Right cardiac atrium (tissue), 5 donors: ENCODE results near the gene SPEF2. TPM values are rescaled to one million over a fixed set of nuclear protein-coding genes. Genes with fewer than 3 reads are reported as not detected.

Experiments used
- ATAC-seq, 2 donors: fragments of 200-7000 bp; cut with Tn5 transposase; one replicate each; pipeline versions ENCODE4 v1.8.0 to v1.9.1; 2020; ENCODE audit warnings: moderate library complexity in 2 of 2, mild to moderate bottlenecking in 1 of 2
- DNase-seq, 3 donors: peaks; one replicate each; pipeline ENCODE4 v3.0.0-alpha.2; 2020
- H3K27ac ChIP-seq: one replicate; pipeline ENCODE4 v1.5.1; 2013; ENCODE audit warnings: mild to moderate bottlenecking, low read length, control low read depth, moderate library complexity
- H3K27me3 ChIP-seq: one replicate; pipeline ENCODE4 v1.6.1; 2013; ENCODE audit not compliant: control insufficient read depth, insufficient read depth
- H3K4me1 ChIP-seq: one replicate; pipeline ENCODE4 v1.6.1; 2013; ENCODE audit warnings: low read length; ENCODE audit not compliant: control insufficient read depth, insufficient read depth
- H3K4me3 ChIP-seq: one replicate; pipeline ENCODE4 v1.5.1; 2013; ENCODE audit warnings: low read length, control low read depth
- H3K9me3 ChIP-seq: one replicate; pipeline ENCODE4 v1.6.1; 2013; ENCODE audit warnings: low read length; ENCODE audit not compliant: control insufficient read depth
- WGBS: extraction: QIAGEN DNeasy Blood & Tissue Kit; methylation state at CpG from one replicate; pipeline ENCODE4 v1.1.7; 2013; 5-methylcytosine and 5-hydroxymethylcytosine counted together
- intact Hi-C, 4 donors: fragments of 100-400 bp; cut with DNase I; formaldehyde crosslinking; loops; one replicate each; pipeline versions ENCODE4 v1.11.0 to v1.14.0; 2022 to 2023
- polyA plus RNA-seq: library from polyadenylated mRNA; stranded (reverse); fragments of 200-250 nt; gene quantifications from one replicate; pipeline ENCODE4 v1.2.3, GENCODE V29; 2013
- total RNA-seq, 4 donors: library from RNA; stranded (reverse); fragmentation: NEBNext Ultra II Directional; extraction: Animal tissue kit (Norgen Biotek cat#: 25700); gene quantifications; one replicate each; pipeline ENCODE4 v1.2.1, GENCODE V29; 2021
- donor health status: healthy with polysubstance abuse.
- donor health status: DM: no; HTN: yes; CAD: no.
- donor health status: DM: no; HTN: no; CAD: no.
- donor health status: DM: no; HTN: yes; CAD: no; lungs with severe emphysema.
- donor health status: DM: yes; HTN: yes; CAD: no.

SPEF2 gene
- total and polyA plus RNA-seq, 5 donors = 1.6 to 4.5 (median 1.9) TPM

DNA sequence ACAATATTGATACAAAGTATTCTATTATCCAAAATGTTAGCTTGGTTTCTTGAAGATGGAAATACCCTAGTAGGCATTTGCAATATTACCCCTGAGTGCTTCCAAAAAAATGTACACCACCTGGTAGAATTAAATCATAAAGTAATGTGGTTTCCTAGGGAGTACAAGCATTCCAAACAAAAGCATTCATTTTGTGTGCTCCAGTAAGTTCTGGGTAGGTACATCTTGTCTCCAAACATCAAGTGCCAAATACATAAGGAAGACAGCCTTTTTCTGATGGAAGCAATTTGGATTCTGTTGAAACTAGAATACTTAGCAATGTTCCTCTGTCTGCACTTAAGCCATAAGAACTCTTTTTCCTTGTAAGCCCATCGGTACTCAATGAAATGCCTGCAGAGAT, 165.9 kb downstream of the SPEF2 start:
- Histone ChIP-seq H3K4me3 (no peak overlapping the region), H3K27me3 (no peaks in the 10 kb centered on the region), H3K4me1 (no peaks in the 10 kb centered on the region), H3K27ac (no peak overlapping the region), H3K9me3 (no peaks in the 10 kb centered on the region)
- no peak for ATAC-seq
- 98% methylated on average over 1 of the region's 1 CpG for WGBS
- no peak for DNase-seq
- intact Hi-C loops = no loop called here

DNA sequence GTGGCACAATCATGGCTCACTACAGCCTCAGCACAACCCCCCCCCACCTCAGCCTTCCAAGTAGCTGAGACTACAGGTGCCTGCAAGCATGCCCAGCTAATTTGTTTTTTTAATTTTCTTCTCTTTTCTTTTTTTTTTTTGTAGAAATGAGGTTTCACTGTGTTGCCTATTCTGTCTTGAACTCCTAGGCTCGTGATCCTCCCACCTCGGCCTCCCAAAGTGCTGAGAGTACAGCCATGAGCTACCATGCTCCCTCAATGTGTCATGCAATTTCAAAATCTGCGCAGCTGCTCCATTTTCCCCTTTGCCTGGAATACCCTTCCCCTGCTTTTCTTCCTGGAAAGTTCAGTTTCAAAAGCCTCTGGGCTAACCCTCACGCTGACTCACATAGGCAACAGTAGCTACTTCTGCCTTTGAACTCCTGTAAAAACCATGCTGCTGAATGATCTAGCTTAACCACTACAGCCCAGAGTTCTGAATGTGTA, 168.0 kb downstream of the SPEF2 start:
- no peak for DNase-seq
- no peaks in the 10 kb centered on the region for H3K9me3 ChIP-seq
- ATAC-seq = no peak
- intact Hi-C loops = no loop called here
- no peak overlapping the region for H3K27ac ChIP-seq
- no peak overlapping the region for H3K4me3 ChIP-seq
- WGBS = 88% methylated on average over 4 of the region's 4 CpGs
- H3K4me1 ChIP-seq = no peaks in the 10 kb centered on the region
- no peaks in the 10 kb centered on the region for H3K27me3 ChIP-seq

DNA sequence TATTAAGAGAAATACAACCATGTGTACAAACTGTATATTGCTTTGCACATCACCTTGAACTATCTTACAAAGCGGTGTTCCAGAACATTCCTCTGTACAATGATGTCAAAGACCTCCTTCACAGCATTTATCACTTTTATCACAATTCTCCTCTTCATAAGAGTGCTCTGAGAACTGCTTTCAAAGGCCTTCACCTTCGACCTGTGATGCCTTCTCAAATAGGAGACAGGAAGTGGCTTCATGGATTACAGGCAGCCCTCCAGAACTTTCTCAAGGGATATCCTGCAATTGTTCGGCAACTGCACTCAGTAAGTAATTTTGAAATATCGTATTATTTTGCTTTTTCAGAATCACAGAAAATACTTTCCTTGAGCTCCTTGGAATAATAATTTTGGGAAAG, 171.1 kb downstream of the SPEF2 start:
- intact Hi-C loops = no loop called here
- Histone ChIP-seq H3K27me3 (no peaks in the 10 kb centered on the region), H3K9me3 (no peaks in the 10 kb centered on the region), H3K27ac (no peak overlapping the region), H3K4me3 (no peak overlapping the region), H3K4me1 (peaks cover 4% of the 10 kb centered on the region)
- peak in 1 of 2 donors; percentile 85 for ATAC-seq
- DNase-seq = no peak
- WGBS = 63% methylated on average over 4 of the region's 4 CpGs

DNA sequence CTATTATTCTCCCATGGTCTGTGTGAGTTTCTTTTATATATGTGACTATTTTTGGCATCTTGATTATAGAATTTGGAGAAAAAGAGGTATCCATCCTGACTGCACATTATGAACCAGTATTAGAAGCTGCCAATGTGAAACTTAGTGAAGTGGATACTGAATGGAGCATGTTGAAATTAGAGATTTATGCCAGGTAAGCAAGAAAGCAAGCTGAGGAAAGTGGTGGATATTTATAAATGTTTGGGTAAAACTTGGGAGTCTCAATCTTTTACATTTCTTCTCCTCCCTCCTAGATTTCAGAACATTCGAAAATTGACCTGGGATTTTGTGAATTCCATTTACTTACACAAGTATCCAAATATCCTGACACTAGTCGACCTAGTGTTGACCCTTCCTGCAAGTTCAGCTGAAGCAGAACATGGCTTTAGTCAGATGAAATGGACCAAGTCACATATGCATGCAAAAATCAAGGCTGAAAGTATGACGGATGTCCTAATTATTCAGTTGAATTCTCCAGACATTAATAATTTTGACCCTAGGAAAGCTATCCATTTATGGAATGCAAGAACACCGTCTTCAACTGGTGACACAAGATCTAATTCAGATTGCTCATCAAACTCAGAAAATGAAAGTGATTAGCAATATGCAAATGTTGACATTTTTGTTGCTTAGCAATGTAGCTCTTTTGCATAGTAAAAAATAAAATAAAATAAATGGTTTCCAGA, 172.2 kb downstream of the SPEF2 start:
- peak overlapping the region; percentile 52 for H3K27ac ChIP-seq
- H3K9me3 ChIP-seq = no peaks in the 10 kb centered on the region
- no peak for DNase-seq
- H3K27me3 ChIP-seq = no peaks in the 10 kb centered on the region
- H3K4me3 ChIP-seq = no peak overlapping the region
- H3K4me1 ChIP-seq = peaks cover 4% of the 10 kb centered on the region
- WGBS = 76% methylated on average over 4 of the region's 4 CpGs
- intact Hi-C loops = no loop called here
- ATAC-seq = no peak

- Histone ChIP-seq H3K27ac (no peak overlapping the region), H3K27me3 (no peaks in the 10 kb centered on the region), H3K4me1 (peaks cover 4% of the 10 kb centered on the region), H3K4me3 (no peak overlapping the region), H3K9me3 (no peaks in the 10 kb centered on the region)
- intact Hi-C loops = no loop called here
- 92% methylated on average over 1 of the region's 1 CpG for WGBS
- DNase-seq (no peak), ATAC-seq (no peak)
Measured at GRCh38 chr5:35790457-35790822, 172.8 kb downstream of the SPEF2 start.

DNA sequence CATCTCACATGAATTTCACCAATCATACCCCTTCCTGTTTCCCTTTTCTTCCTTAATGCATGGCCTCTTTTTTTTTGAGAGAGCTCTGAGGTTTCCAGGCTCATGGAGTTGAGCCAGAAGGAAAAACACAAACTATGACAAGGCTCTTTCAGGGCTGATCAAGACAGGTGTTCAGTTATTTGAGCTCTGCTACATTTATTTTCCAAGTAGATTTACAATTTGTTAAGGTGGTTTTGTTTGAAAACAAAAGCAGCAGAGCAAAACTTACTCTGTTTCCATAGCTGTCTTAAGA, 176.6 kb downstream of the SPEF2 start:
- intact Hi-C loops = no loop called here
- no peak for ATAC-seq

GRCh38 chr5:35794684-35795375, 177.2 kb downstream of the SPEF2 start:
- H3K9me3 ChIP-seq = no peaks in the 10 kb centered on the region
- ATAC-seq = no peak
- no peaks in the 10 kb centered on the region for H3K27me3 ChIP-seq
- no peak for DNase-seq
- no peak overlapping the region for H3K4me3 ChIP-seq
- intact Hi-C loops = no loop called here
- 81% methylated on average over 8 of the region's 8 CpGs for WGBS
- H3K27ac ChIP-seq = no peak overlapping the region
- H3K4me1 ChIP-seq = peaks cover 4% of the 10 kb centered on the region

More for the DNA sequence above, 176.6 kb downstream of the SPEF2 start:
- H3K4me1 ChIP-seq = peaks cover 4% of the 10 kb centered on the region
- no peak overlapping the region for H3K4me3 ChIP-seq
- H3K27ac ChIP-seq = no peak overlapping the region
- no peaks in the 10 kb centered on the region for H3K9me3 ChIP-seq
- H3K27me3 ChIP-seq = no peaks in the 10 kb centered on the region
- DNase-seq = no peak

GRCh38 chr5:35799181-35799580, 181.5 kb downstream of the SPEF2 start:
- no peak for ATAC-seq
- DNase-seq = no peak
- intact Hi-C loops = no loop called here
- Histone ChIP-seq H3K4me1 (peaks cover 5% of the 10 kb centered on the region), H3K9me3 (no peaks in the 10 kb centered on the region), H3K4me3 (no peak overlapping the region), H3K27me3 (no peaks in the 10 kb centered on the region), H3K27ac (no peak overlapping the region)

DNA sequence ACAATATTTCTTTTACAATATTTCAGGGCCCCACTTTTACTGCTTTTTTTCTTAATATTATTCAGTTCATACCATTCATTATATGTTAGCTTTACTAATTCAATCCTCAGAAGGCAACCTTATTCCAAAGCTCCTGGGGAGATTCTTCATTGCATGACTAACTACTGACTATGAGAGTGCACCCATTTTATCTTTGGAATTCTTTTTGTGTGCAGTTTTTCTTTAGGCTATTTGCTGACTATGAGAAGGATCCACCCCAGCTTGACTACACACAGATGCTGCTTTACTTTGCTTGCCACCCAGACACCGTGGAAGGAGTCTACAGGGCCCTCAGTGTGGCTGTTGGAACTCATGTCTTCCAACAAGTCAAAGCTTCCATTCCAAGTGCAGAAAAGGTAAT, 182.1 kb downstream of the SPEF2 start:
- Histone ChIP-seq H3K27me3 (no peaks in the 10 kb centered on the region), H3K4me1 (peaks cover 5% of the 10 kb centered on the region), H3K9me3 (no peaks in the 10 kb centered on the region), H3K27ac (no peak overlapping the region), H3K4me3 (no peak overlapping the region)
- DNase-seq (no peak), ATAC-seq (no peak)
- 97% methylated on average over 1 of the region's 1 CpG for WGBS
- intact Hi-C loops = no loop called here

DNA sequence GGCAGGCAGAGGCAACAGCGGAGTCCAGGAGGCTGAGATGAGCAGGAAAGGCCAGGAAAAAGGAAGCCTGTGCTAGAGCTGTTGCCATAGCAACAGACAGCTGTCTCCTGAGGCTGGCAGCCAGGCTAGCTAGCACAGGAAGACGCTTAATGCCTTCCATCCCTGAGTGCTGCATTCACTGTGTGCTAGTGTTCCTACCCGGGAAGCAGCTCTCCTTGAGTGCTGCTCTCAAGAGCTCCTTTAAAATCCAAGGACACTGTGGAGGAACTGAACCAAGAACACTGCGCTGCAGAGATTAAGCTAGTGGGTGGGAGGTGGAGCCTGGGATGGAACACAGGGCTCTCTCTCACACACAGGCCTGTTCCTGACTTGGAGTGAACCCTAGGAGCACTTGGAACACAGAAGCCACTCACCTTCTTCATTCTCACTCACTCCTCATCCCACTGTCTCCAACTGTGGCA, 185.6 kb downstream of the SPEF2 start:
- DNase-seq (peak in 1 of 3 donors; percentile 67), ATAC-seq (peak; percentile 64 to 71)
- Histone ChIP-seq H3K27ac (no peak overlapping the region), H3K27me3 (no peaks in the 10 kb centered on the region), H3K9me3 (no peaks in the 10 kb centered on the region), H3K4me1 (peaks cover 5% of the 10 kb centered on the region), H3K4me3 (no peak overlapping the region)
- intact Hi-C loops = no loop called here
- 30% methylated on average over 4 of the region's 4 CpGs for WGBS

DNA sequence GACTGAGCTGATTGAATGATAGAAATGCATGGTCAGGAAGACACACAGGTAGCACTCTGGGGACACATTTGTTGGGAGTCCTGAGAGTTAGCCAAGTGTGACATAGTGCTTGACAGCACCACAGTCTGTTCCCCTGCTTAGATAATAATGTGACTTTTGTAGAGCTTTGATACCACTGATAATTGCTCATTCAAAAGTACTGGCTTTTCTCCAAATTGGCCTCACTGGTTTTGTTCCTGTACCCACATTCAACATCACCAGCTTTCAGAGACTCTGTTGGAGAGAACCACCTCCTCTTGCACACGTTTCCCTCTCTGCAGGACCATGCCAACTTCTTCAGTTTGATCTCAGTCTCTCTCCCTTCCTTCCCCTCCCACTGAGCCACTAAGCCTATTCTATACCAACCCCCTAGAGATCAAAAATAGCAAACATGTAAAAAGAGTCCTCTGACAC, 186.6 kb downstream of the SPEF2 start:
- 18% methylated on average over 1 of the region's 1 CpG for WGBS
- intact Hi-C loops = no loop called here
- Histone ChIP-seq H3K4me3 (no peak overlapping the region), H3K27ac (no peak overlapping the region), H3K27me3 (no peaks in the 10 kb centered on the region), H3K4me1 (peaks cover 5% of the 10 kb centered on the region), H3K9me3 (no peaks in the 10 kb centered on the region)
- ATAC-seq (no peak), DNase-seq (no peak)
